Adipocyte (in vitro differentiated cells): Measurements from ENCODE around the gene UHRF2.
A peak's percentile ranks its signal among the peaks of the same experiment; 100 is the strongest.
"Not testable (repeated sequence)": the region's sequence is repeated elsewhere in the genome, so short reads cannot be mapped to it uniquely, and the experiment has no call there.

ENCODE experiments used
- DNase-seq: peaks from one replicate; pipeline ENCODE4 v3.0.0-alpha.2; 2015; ENCODE audit warnings: low read depth
- H3K27me3 ChIP-seq: replicated peaks from 2 replicates; pipeline ENCODE4 v1.7.0; 2013; ENCODE audit warnings: mild to moderate bottlenecking, low read length, moderate library complexity; ENCODE audit not compliant: control insufficient read depth, insufficient read depth
- H3K36me3 ChIP-seq: 2 replicates; pipeline ENCODE4 v1.7.0; 2013; ENCODE audit warnings: low read length, mild to moderate bottlenecking, moderate library complexity; ENCODE audit not compliant: control insufficient read depth, insufficient read depth, severe bottlenecking
- H3K4me1 ChIP-seq: 2 replicates; pipeline ENCODE4 v1.7.0; 2013; ENCODE audit warnings: mild to moderate bottlenecking, low read length, moderate library complexity; ENCODE audit not compliant: control insufficient read depth, insufficient read depth
- H3K4me3 ChIP-seq: 2 replicates; pipeline ENCODE4 v1.7.0; 2013; ENCODE audit warnings: mild to moderate bottlenecking, low read length, moderate library complexity
- H3K9ac ChIP-seq: 2 replicates; pipeline ENCODE4 v1.7.0; 2013; ENCODE audit warnings: mild to moderate bottlenecking, low read length, moderate library complexity
- H3K9me3 ChIP-seq: 2 replicates; pipeline ENCODE4 v1.7.0; 2013; ENCODE audit warnings: mild to moderate bottlenecking, low read length, moderate library complexity; ENCODE audit not compliant: control insufficient read depth

Gene UHRF2

DNA sequence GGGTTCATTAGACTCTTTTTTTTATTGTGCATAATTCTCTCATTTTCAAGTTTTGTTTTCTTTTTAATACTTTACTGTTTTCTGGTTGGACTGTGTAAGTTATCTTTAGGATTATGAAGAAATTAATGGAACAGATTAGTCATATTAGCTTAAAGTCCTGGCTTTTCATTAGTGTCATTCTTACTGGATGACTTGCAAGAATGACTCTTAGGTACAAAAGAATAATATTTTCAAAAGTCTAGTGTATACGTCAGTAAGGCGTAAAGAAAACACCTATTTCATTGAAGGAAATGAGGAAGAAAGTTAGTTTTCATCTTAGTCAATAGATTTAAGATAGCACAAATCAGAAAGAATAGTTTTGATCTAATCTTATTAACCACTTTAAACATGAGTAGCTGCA, 20.4 kb downstream of the UHRF2 start:
- DNase-seq = no peak
- no peaks in the 10 kb centered on the region for H3K9me3 ChIP-seq
- peak overlapping the region; percentile 11 for H3K4me3 ChIP-seq
- no peak overlapping the region for H3K9ac ChIP-seq
- no peaks in the 10 kb centered on the region for H3K27me3 ChIP-seq
- peaks cover 22% of the 10 kb centered on the region for H3K4me1 ChIP-seq
- H3K36me3 ChIP-seq = peaks cover 8% of the 10 kb centered on the region

GRCh38 chr9:6439051-6439703, 26.2 kb downstream of the UHRF2 start:
- Histone ChIP-seq H3K9me3 (no peaks in the 10 kb centered on the region), H3K4me1 (peaks cover 16% of the 10 kb centered on the region), H3K4me3 (no peak overlapping the region), H3K36me3 (peaks cover 8% of the 10 kb centered on the region), H3K9ac (no peak overlapping the region), H3K27me3 (no peaks in the 10 kb centered on the region)
- no peak for DNase-seq

DNA sequence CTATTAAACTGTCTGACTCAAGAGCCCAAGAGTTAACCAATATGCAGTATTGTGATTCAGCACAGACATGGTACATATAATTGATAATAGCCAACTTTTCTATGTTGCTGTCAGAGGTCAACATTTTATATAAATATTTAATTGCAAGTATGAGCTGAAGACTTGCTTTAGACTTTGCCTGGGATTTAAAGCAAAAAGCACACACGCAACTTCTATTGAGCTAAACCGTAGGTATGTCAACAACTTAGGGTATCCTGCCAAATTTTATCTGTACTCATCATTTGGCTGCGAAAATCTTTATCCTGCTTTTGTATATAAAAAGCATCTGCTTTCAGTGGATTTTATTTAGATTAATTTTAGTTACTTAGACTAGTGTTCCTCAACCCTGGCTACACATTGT, 27.4 kb downstream of the UHRF2 start:
- no peaks in the 10 kb centered on the region for H3K27me3 ChIP-seq
- peaks cover 16% of the 10 kb centered on the region for H3K4me1 ChIP-seq
- no peak overlapping the region for H3K9ac ChIP-seq
- no peaks in the 10 kb centered on the region for H3K9me3 ChIP-seq
- peaks cover 8% of the 10 kb centered on the region for H3K36me3 ChIP-seq
- no peak for DNase-seq
- H3K4me3 ChIP-seq = no peak overlapping the region

- peaks cover 16% of the 10 kb centered on the region for H3K4me1 ChIP-seq
- H3K27me3 ChIP-seq = no peaks in the 10 kb centered on the region
- no peak overlapping the region for H3K4me3 ChIP-seq
- no peak overlapping the region for H3K9ac ChIP-seq
- peaks cover 8% of the 10 kb centered on the region for H3K36me3 ChIP-seq
- H3K9me3 ChIP-seq = no peaks in the 10 kb centered on the region
- DNase-seq = peak; percentile 17
Observed at GRCh38 chr9:6441269-6441668, 28.3 kb downstream of the UHRF2 start.

- peaks cover 16% of the 10 kb centered on the region for H3K4me1 ChIP-seq
- H3K9ac ChIP-seq = no peak overlapping the region
- no peak overlapping the region for H3K4me3 ChIP-seq
- H3K36me3 ChIP-seq = no peaks in the 10 kb centered on the region
- DNase-seq = peak; percentile 38
- no peaks in the 10 kb centered on the region for H3K9me3 ChIP-seq
- no peaks in the 10 kb centered on the region for H3K27me3 ChIP-seq
Observed at GRCh38 chr9:6443661-6444060, 30.7 kb downstream of the UHRF2 start.

- no peak for DNase-seq
- Histone ChIP-seq H3K9me3 (no peaks in the 10 kb centered on the region), H3K4me1 (peaks cover 16% of the 10 kb centered on the region), H3K27me3 (no peaks in the 10 kb centered on the region), H3K36me3 (no peaks in the 10 kb centered on the region), H3K9ac (no peak overlapping the region), H3K4me3 (no peak overlapping the region)
Observed at GRCh38 chr9:6444128-6444527, 31.1 kb downstream of the UHRF2 start.

DNA sequence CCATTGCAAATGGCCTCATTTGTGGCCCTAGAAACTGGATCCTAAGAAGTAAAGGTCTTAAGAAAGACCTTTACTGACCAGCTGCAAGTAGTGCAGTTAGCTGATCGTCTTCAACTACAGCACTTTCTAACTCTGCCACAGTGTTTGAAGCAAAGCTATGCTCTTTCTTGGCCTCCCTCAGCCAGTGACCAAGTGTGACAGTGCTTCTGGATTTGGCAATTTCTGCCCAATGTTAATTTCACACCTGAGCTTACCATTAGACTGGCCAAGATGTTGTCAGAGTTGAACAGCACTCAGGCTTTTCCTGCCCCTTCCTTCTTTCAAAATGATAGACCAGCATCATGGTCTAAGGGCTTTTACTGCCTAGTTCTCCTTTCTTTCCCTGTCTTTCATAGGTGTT, 36.1 kb downstream of the UHRF2 start:
- no peaks in the 10 kb centered on the region for H3K27me3 ChIP-seq
- no peak for DNase-seq
- H3K4me3 ChIP-seq = no peak overlapping the region
- no peak overlapping the region for H3K9ac ChIP-seq
- no peaks in the 10 kb centered on the region for H3K9me3 ChIP-seq
- no peaks in the 10 kb centered on the region for H3K36me3 ChIP-seq
- peaks cover 20% of the 10 kb centered on the region for H3K4me1 ChIP-seq

GRCh38 chr9:6449645-6450044, 36.6 kb downstream of the UHRF2 start:
- Histone ChIP-seq H3K9me3 (no peaks in the 10 kb centered on the region), H3K27me3 (no peaks in the 10 kb centered on the region), H3K9ac (no peak overlapping the region), H3K4me3 (no peak overlapping the region), H3K36me3 (no peaks in the 10 kb centered on the region), H3K4me1 (peaks cover 17% of the 10 kb centered on the region)
- DNase-seq = no peak

- Histone ChIP-seq H3K27me3 (no peaks in the 10 kb centered on the region), H3K9ac (no peak overlapping the region), H3K36me3 (no peaks in the 10 kb centered on the region), H3K9me3 (no peaks in the 10 kb centered on the region), H3K4me3 (no peak overlapping the region), H3K4me1 (peaks cover 17% of the 10 kb centered on the region)
- DNase-seq = no peak
Observed at GRCh38 chr9:6450641-6451375, 37.8 kb downstream of the UHRF2 start.

DNA sequence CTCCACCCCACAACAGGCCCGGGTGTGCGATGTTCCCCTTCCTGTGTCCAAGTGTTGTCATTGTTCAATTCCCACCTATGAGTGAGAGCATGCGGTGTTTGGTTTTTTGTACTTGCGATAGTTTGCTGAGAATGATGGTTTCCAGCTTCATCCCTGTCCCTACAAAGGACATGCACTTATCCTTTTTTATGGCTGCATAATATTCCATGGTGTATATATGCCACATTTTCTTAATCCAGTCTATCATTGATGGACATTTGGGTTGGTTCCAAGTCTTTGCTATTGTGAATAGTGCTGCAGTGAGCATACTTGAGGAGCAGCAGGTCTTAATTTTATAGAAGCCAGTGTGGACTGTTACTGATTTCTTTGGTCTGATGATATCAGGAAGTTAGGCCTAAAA, 42.3 kb downstream of the UHRF2 start:
- not testable (repeated sequence) for H3K27me3 ChIP-seq, H3K4me3 ChIP-seq, H3K9ac ChIP-seq, H3K9me3 ChIP-seq, DNase-seq, H3K36me3 ChIP-seq
- H3K4me1 ChIP-seq = peaks cover 11% of the 10 kb centered on the region

- H3K27me3 ChIP-seq, H3K9me3 ChIP-seq, H3K9ac ChIP-seq, DNase-seq, H3K4me3 ChIP-seq, H3K4me1 ChIP-seq, H3K36me3 ChIP-seq: not testable (repeated sequence)
Observed at GRCh38 chr9:6458704-6459103, 45.7 kb downstream of the UHRF2 start.
